ENCODE data around the gene YWHAG.
"Not testable (repeated sequence)": the region's sequence is repeated elsewhere in the genome, so short reads cannot be mapped to it uniquely, and the experiment has no call there.

The YWHAG gene

GRCh38 chr7:76377186-76377918 lies 18.6 kb upstream of the YWHAG start:
- DNase-seq = no peak

- no peak for DNase-seq
Measured at GRCh38 chr7:76375251-76375650, 16.5 kb upstream of the YWHAG start.

GRCh38 chr7:76372984-76373833 lies 14.4 kb upstream of the YWHAG start:
- DNase-seq = no peak

GRCh38 chr7:76371396-76371795 lies 12.6 kb upstream of the YWHAG start:
- no peak for DNase-seq

GRCh38 chr7:76369018-76369417 lies 10.2 kb upstream of the YWHAG start:
- no peak for DNase-seq

GRCh38 chr7:76368190-76368589 lies 9.4 kb upstream of the YWHAG start:
- no peak for DNase-seq

GRCh38 chr7:76364198-76364584 lies 5.4 kb upstream of the YWHAG start:
- no peak for DNase-seq

- DNase-seq = not testable (repeated sequence)
Measured at GRCh38 chr7:76363754-76364153, 5.0 kb upstream of the YWHAG start.

- no peak for DNase-seq
Measured at GRCh38 chr7:76359978-76360638, 1.3 kb upstream of the YWHAG start.

- DNase-seq = peak; percentile 89
Measured at GRCh38 chr7:76359111-76359977, 553 bp upstream of the YWHAG start.

- DNase-seq = no peak
Measured at GRCh38 chr7:76358011-76358480, 745 bp downstream of the YWHAG start.

GRCh38 chr7:76357475-76358010 lies 1.2 kb downstream of the YWHAG start:
- no peak for DNase-seq

GRCh38 chr7:76356823-76357222 lies 2.0 kb downstream of the YWHAG start:
- DNase-seq = no peak

GRCh38 chr7:76356115-76356514 lies 2.7 kb downstream of the YWHAG start:
- DNase-seq = no peak

- DNase-seq = no peak
Measured at GRCh38 chr7:76354981-76355730, 3.6 kb downstream of the YWHAG start.

- DNase-seq = no peak
Measured at GRCh38 chr7:76354516-76354915, 4.3 kb downstream of the YWHAG start.

- no peak for DNase-seq
Measured at GRCh38 chr7:76353744-76354143, 5.0 kb downstream of the YWHAG start.

- no peak for DNase-seq
Measured at GRCh38 chr7:76352193-76352592, 6.6 kb downstream of the YWHAG start.

GRCh38 chr7:76351372-76351771 lies 7.4 kb downstream of the YWHAG start:
- no peak for DNase-seq

GRCh38 chr7:76349313-76349885 lies 9.4 kb downstream of the YWHAG start:
- no peak for DNase-seq

GRCh38 chr7:76347710-76348109 lies 11.1 kb downstream of the YWHAG start:
- DNase-seq = no peak
